Aorta (tissue), 5 donors: ENCODE data around the gene ORAI2. TPM values are rescaled to one million over a fixed set of nuclear protein-coding genes. Genes with fewer than 3 reads are reported as not detected.
A peak's percentile ranks its signal among the peaks of the same experiment; 100 is the strongest.

Experiments
- ATAC-seq: fragments of 200-7000 bp; cut with Tn5 transposase; one replicate; pipeline ENCODE4 v1.9.1; 2022; ENCODE audit warnings: moderate library complexity; ENCODE audit not compliant: low FRiP score
- DNase-seq, 2 donors: peaks; one replicate each; pipeline ENCODE4 v3.0.0-alpha.2; 2020
- H3K27ac ChIP-seq, 2 donors: one replicate each; pipeline ENCODE4 v1.5.1; 2013; ENCODE audit warnings: low read length in 2 of 2, mild to moderate bottlenecking in 2 of 2, moderate library complexity in 2 of 2, control low read depth in 1 of 2, inconsistent platforms in 1 of 2, low read depth in 1 of 2
- H3K27me3 ChIP-seq, 2 donors: one replicate each; pipeline ENCODE4 v1.6.1; 2013; ENCODE audit warnings: control low read depth in 1 of 2, low read length in 1 of 2, mild to moderate bottlenecking in 1 of 2, moderate library complexity in 1 of 2; ENCODE audit not compliant: insufficient read depth in 2 of 2, control insufficient read depth in 1 of 2
- H3K36me3 ChIP-seq, 2 donors: one replicate each; pipeline ENCODE4 v1.6.1; 2013; ENCODE audit warnings: control low read depth in 1 of 2, low read length in 1 of 2, mild to moderate bottlenecking in 1 of 2; ENCODE audit not compliant: insufficient read depth in 2 of 2, control insufficient read depth in 1 of 2
- H3K4me1 ChIP-seq, 2 donors: one replicate each; pipeline ENCODE4 v1.6.1; 2013; ENCODE audit warnings: low read length in 2 of 2, control low read depth in 1 of 2, mild to moderate bottlenecking in 1 of 2, moderate library complexity in 1 of 2; ENCODE audit not compliant: insufficient read depth in 2 of 2, control insufficient read depth in 1 of 2
- H3K4me3 ChIP-seq, 2 donors: one replicate each; pipeline ENCODE4 v1.5.1; 2013; ENCODE audit warnings: low read length in 2 of 2, control low read depth in 1 of 2, mild to moderate bottlenecking in 1 of 2
- H3K9me3 ChIP-seq: one replicate; pipeline ENCODE4 v1.6.1; 2013; ENCODE audit warnings: mild to moderate bottlenecking, low read length; ENCODE audit not compliant: control insufficient read depth
- WGBS, 2 donors: extraction: QIAGEN DNeasy Blood & Tissue Kit; methylation state at CpG; one replicate each; pipeline ENCODE4 v1.1.7; 2013; 5-methylcytosine and 5-hydroxymethylcytosine counted together
- intact Hi-C, 2 donors: fragments of 100-400 bp; cut with DNase I; formaldehyde crosslinking; loops; one replicate each; pipeline versions ENCODE4 v1.14.2 to v1.15.0; 2022
- polyA plus RNA-seq, 2 donors: library from polyadenylated mRNA; stranded (reverse); fragments of 200-250 nt; gene quantifications; one replicate each; pipeline ENCODE4 v1.2.3, GENCODE V29; 2013
- total RNA-seq, 2 donors: library from RNA; stranded (reverse); fragmentation: NEBNext Ultra II Directional; extraction: Animal tissue kit (Norgen Biotek cat#: 25700); gene quantifications; one replicate each; pipeline ENCODE4 v1.2.1, GENCODE V29; 2021
- donor health status: healthy with polysubstance abuse.
- donor health status: Bipolar disorder and iron deficiency.
- donor health status: DM: no; HTN: no; CAD: no.
- donor health status: DM: no; HTN: no; CAD: no.
- donor health status: DM: yes; HTN: yes; CAD: no.

Gene ORAI2
- total and polyA plus RNA-seq, 4 donors, result 3.1 to 25.5 (median 12.6) TPM

GRCh38 chr7:102410123-102410522 is 23.3 kb upstream of the ORAI2 start:
- Histone ChIP-seq H3K9me3 (peaks cover 2% of the 10 kb centered on the region), H3K4me3 (no peak overlapping the region), H3K27me3 (no peaks in the 10 kb centered on the region), H3K36me3 (peaks cover 4 to 19% of the 10 kb centered on the region in 2 donors), H3K4me1 (no peaks in the 10 kb centered on the region), H3K27ac (no peak overlapping the region)
- intact Hi-C loops, result no loop called here
- ATAC-seq (no peak), DNase-seq (no peak)
- WGBS, 2 donors, result 73 to 77% methylated on average over 6 of the region's 6 CpGs

- Histone ChIP-seq H3K27ac (no peak overlapping the region), H3K27me3 (no peaks in the 10 kb centered on the region), H3K9me3 (peaks cover 2% of the 10 kb centered on the region), H3K4me1 (no peaks in the 10 kb centered on the region), H3K36me3 (peaks cover 2 to 21% of the 10 kb centered on the region in 2 donors), H3K4me3 (no peak overlapping the region)
- DNase-seq (no peak), ATAC-seq (no peak)
- WGBS, 2 donors, result 98 to 99% methylated on average over 5 of the region's 5 CpGs
- intact Hi-C loops, result no loop called here
Measured at GRCh38 chr7:102410918-102411317, 22.5 kb upstream of the ORAI2 start.

GRCh38 chr7:102412548-102412947 is 20.8 kb upstream of the ORAI2 start:
- no peaks in the 10 kb centered on the region for H3K4me1 ChIP-seq
- WGBS, 2 donors, result 74 to 76% methylated on average over 6 of the region's 6 CpGs
- H3K27ac ChIP-seq, result no peak overlapping the region
- ATAC-seq (no peak), DNase-seq (no peak)
- no peak overlapping the region for H3K4me3 ChIP-seq
- peaks cover 2% of the 10 kb centered on the region for H3K9me3 ChIP-seq
- no peaks in the 10 kb centered on the region for H3K27me3 ChIP-seq
- intact Hi-C loops, result no loop called here
- peaks cover 0 to 16% of the 10 kb centered on the region in 2 donors for H3K36me3 ChIP-seq

GRCh38 chr7:102413091-102413490 is 20.3 kb upstream of the ORAI2 start:
- intact Hi-C loops, result no loop called here
- H3K27me3 ChIP-seq, result no peaks in the 10 kb centered on the region
- no peak for ATAC-seq
- H3K4me1 ChIP-seq, result no peaks in the 10 kb centered on the region
- no peak overlapping the region for H3K4me3 ChIP-seq
- H3K9me3 ChIP-seq, result peaks cover 2% of the 10 kb centered on the region
- no peak overlapping the region for H3K27ac ChIP-seq
- H3K36me3 ChIP-seq, result peaks cover 0 to 11% of the 10 kb centered on the region in 2 donors
- DNase-seq, result no peak
- 69% methylated on average over 5 of the region's 5 CpGs for WGBS, 2 donors

GRCh38 chr7:102413611-102414010 is 19.8 kb upstream of the ORAI2 start:
- Histone ChIP-seq H3K4me3 (no peak overlapping the region), H3K27me3 (no peaks in the 10 kb centered on the region), H3K9me3 (peaks cover 2% of the 10 kb centered on the region), H3K36me3 (peaks cover 0 to 11% of the 10 kb centered on the region in 2 donors), H3K27ac (no peak overlapping the region), H3K4me1 (no peaks in the 10 kb centered on the region)
- ATAC-seq (no peak), DNase-seq (no peak)
- intact Hi-C loops, result no loop called here
- 95 to 96% methylated on average over 4 of the region's 4 CpGs for WGBS, 2 donors

GRCh38 chr7:102415685-102416225 is 17.6 kb upstream of the ORAI2 start:
- Histone ChIP-seq H3K36me3 (peaks cover 0 to 9% of the 10 kb centered on the region in 2 donors), H3K4me3 (no peak overlapping the region), H3K27ac (no peak overlapping the region), H3K27me3 (no peaks in the 10 kb centered on the region), H3K9me3 (no peaks in the 10 kb centered on the region), H3K4me1 (no peaks in the 10 kb centered on the region)
- intact Hi-C loops, result no loop called here
- 83 to 86% methylated on average over 12 of the region's 12 CpGs for WGBS, 2 donors
- ATAC-seq (peak; percentile 50), DNase-seq (no peak)

GRCh38 chr7:102416406-102416805 is 17.0 kb upstream of the ORAI2 start:
- H3K4me3 ChIP-seq, result no peak overlapping the region
- H3K9me3 ChIP-seq, result no peaks in the 10 kb centered on the region
- ATAC-seq, result no peak
- H3K27ac ChIP-seq, result no peak overlapping the region
- no peaks in the 10 kb centered on the region for H3K27me3 ChIP-seq
- peaks cover 0 to 9% of the 10 kb centered on the region in 2 donors for H3K36me3 ChIP-seq
- H3K4me1 ChIP-seq, result no peaks in the 10 kb centered on the region
- WGBS, 2 donors, result 92 to 93% methylated on average over 6 of the region's 6 CpGs
- no peak for DNase-seq
- intact Hi-C loops, result no loop called here

- DNase-seq, result no peak
- no peak for ATAC-seq
- Histone ChIP-seq H3K27me3 (no peaks in the 10 kb centered on the region), H3K4me1 (no peaks in the 10 kb centered on the region), H3K27ac (no peak overlapping the region), H3K4me3 (no peak overlapping the region), H3K9me3 (no peaks in the 10 kb centered on the region), H3K36me3 (peaks cover 0 to 9% of the 10 kb centered on the region in 2 donors)
- intact Hi-C loops, result no loop called here
- 85 to 87% methylated on average over 3 of the region's 3 CpGs for WGBS, 2 donors
Measured at GRCh38 chr7:102417105-102417504, 16.3 kb upstream of the ORAI2 start.

GRCh38 chr7:102418592-102418991 is 14.8 kb upstream of the ORAI2 start:
- Histone ChIP-seq H3K36me3 (peaks cover 0 to 5% of the 10 kb centered on the region in 2 donors), H3K4me3 (no peak overlapping the region), H3K27ac (no peak overlapping the region), H3K4me1 (no peaks in the 10 kb centered on the region), H3K9me3 (no peaks in the 10 kb centered on the region), H3K27me3 (no peaks in the 10 kb centered on the region)
- ATAC-seq (no peak), DNase-seq (no peak)
- intact Hi-C loops, result no loop called here
- 93 to 94% methylated on average over 5 of the region's 5 CpGs for WGBS, 2 donors
